ENCODE data around the gene GPAT3. TPM values are rescaled to one million over a fixed set of nuclear protein-coding genes. Genes with fewer than 3 reads are reported as not detected.

Gene GPAT3
- total RNA-seq, 1 donor from 2014 or later, result 44.2 TPM

GRCh38 chr4:83605744-83606172, 69.8 kb downstream of the GPAT3 start:
- Histone ChIP-seq H3K4me1 (peaks cover 41% of the 10 kb centered on the region), H3K36me3 (peaks cover 7% of the 10 kb centered on the region), H3K4me3 (no peak overlapping the region), H3K9me3 (replicated peaks) (peaks cover 6% of the 10 kb centered on the region), H3K27ac (replicated peaks) (peak overlapping the region; percentile 66), H3K27me3 (ENCODE audit: low read depth) (no peaks in the 10 kb centered on the region)
- no peak for TF ChIP-seq CTCF (IDR thresholded peaks at IDR 0.05; ENCODE audit: borderline replicate concordance)
- DNase-seq, result no peak
- intact Hi-C loops (cut with micrococcal nuclease), result no loop called here

- intact Hi-C loops (cut with micrococcal nuclease), result no loop called here
- TF ChIP-seq CTCF (IDR thresholded peaks at IDR 0.05; ENCODE audit: borderline replicate concordance), result no peak
- Histone ChIP-seq H3K36me3 (peaks cover 1% of the 10 kb centered on the region), H3K9me3 (replicated peaks) (peaks cover 13% of the 10 kb centered on the region), H3K4me3 (no peak overlapping the region), H3K27ac (replicated peaks) (peak overlapping the region; percentile 66), H3K4me1 (peaks cover 41% of the 10 kb centered on the region), H3K27me3 (ENCODE audit: low read depth) (no peaks in the 10 kb centered on the region)
- DNase-seq, result no peak
Observed at GRCh38 chr4:83606460-83606859, 70.6 kb downstream of the GPAT3 start.

- H3K36me3 ChIP-seq, result no peaks in the 10 kb centered on the region
- H3K4me3 ChIP-seq, result no peak overlapping the region
- peak overlapping the region; percentile 66 for H3K27ac ChIP-seq (replicated peaks)
- H3K4me1 ChIP-seq, result peaks cover 41% of the 10 kb centered on the region
- intact Hi-C loops (cut with micrococcal nuclease), result no loop called here
- no peak for TF ChIP-seq CTCF (IDR thresholded peaks at IDR 0.05; ENCODE audit: borderline replicate concordance)
- no peak for DNase-seq
- H3K9me3 ChIP-seq (replicated peaks), result peaks cover 18% of the 10 kb centered on the region
- no peaks in the 10 kb centered on the region for H3K27me3 ChIP-seq (ENCODE audit: low read depth)
Observed at GRCh38 chr4:83606898-83607297, 71.0 kb downstream of the GPAT3 start.

DNA sequence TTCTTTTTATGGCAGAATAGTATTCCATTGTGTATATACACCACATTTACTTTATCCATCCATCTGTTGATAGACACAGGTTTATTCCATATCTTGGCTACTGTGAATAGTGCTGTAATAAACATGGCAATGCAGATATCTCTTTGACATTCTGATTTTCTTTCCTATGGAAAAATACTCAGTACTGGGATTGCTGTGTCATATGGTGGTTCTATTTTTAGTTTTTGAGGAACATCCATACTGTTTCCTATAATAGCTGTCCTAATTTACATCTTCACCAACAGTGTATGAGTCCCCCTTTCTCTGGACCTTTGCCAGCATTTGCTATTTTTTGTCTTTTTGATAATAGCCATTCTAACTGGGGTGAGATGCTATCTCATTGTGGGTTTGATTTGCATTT, 73.5 kb downstream of the GPAT3 start:
- peaks cover 30% of the 10 kb centered on the region for H3K4me1 ChIP-seq
- no peak overlapping the region for H3K4me3 ChIP-seq
- no peaks in the 10 kb centered on the region for H3K27me3 ChIP-seq (ENCODE audit: low read depth)
- H3K9me3 ChIP-seq (replicated peaks), result peaks cover 42% of the 10 kb centered on the region
- H3K36me3 ChIP-seq, result no peaks in the 10 kb centered on the region
- DNase-seq, result no peak
- TF ChIP-seq CTCF (IDR thresholded peaks at IDR 0.05; ENCODE audit: borderline replicate concordance), result no peak
- H3K27ac ChIP-seq (replicated peaks), result peak overlapping the region; percentile 25
- intact Hi-C loops (cut with micrococcal nuclease), result no loop called here

GRCh38 chr4:83610729-83611128, 74.8 kb downstream of the GPAT3 start:
- intact Hi-C loops (cut with micrococcal nuclease), result no loop called here
- Histone ChIP-seq H3K9me3 (replicated peaks) (peaks cover 49% of the 10 kb centered on the region), H3K4me3 (no peak overlapping the region), H3K36me3 (no peaks in the 10 kb centered on the region), H3K27ac (replicated peaks) (no peak overlapping the region), H3K27me3 (ENCODE audit: low read depth) (no peaks in the 10 kb centered on the region), H3K4me1 (peaks cover 16% of the 10 kb centered on the region)
- no peak for TF ChIP-seq CTCF (IDR thresholded peaks at IDR 0.05; ENCODE audit: borderline replicate concordance)
- no peak for DNase-seq

DNA sequence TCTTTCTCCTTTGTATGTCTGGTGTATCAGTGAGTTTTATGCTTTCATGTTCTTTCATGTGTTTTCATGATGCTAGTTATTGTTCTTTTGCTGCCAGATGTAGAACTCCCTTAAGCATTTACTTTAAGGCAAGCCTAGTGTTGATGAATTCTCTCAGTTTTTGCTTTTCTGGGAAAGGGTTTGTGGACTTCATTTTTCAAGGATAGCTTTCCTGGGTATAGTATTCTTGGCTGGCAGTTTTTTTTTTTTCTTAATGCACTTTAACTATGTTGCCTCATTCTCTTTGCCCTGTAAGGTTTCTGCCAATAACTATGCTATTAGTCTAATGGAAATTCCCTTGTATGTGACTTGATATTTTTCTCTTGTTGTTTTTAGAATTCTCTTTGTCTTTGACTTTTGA, 77.1 kb downstream of the GPAT3 start:
- intact Hi-C loops (cut with micrococcal nuclease), result no loop called here
- Histone ChIP-seq H3K9me3 (replicated peaks) (peaks cover 49% of the 10 kb centered on the region), H3K27ac (replicated peaks) (no peak overlapping the region), H3K4me1 (peaks cover 13% of the 10 kb centered on the region), H3K36me3 (no peaks in the 10 kb centered on the region), H3K27me3 (ENCODE audit: low read depth) (no peaks in the 10 kb centered on the region), H3K4me3 (no peak overlapping the region)
- no peak for TF ChIP-seq CTCF (IDR thresholded peaks at IDR 0.05; ENCODE audit: borderline replicate concordance)
- DNase-seq, result no peak
